GM18873 (cell line): ENCODE results near the gene ZNF185.

ENCODE experiments used
- ATAC-seq: cut with Tn5 transposase; IDR thresholded peaks from one replicate; pipeline ENCODE4 v1.9.1; 2021; ENCODE audit warnings: mild to moderate bottlenecking, moderate library complexity, moderate number of reproducible peaks; ENCODE audit not compliant: unreplicated experiment, low FRiP score

ZNF185 gene

DNA sequence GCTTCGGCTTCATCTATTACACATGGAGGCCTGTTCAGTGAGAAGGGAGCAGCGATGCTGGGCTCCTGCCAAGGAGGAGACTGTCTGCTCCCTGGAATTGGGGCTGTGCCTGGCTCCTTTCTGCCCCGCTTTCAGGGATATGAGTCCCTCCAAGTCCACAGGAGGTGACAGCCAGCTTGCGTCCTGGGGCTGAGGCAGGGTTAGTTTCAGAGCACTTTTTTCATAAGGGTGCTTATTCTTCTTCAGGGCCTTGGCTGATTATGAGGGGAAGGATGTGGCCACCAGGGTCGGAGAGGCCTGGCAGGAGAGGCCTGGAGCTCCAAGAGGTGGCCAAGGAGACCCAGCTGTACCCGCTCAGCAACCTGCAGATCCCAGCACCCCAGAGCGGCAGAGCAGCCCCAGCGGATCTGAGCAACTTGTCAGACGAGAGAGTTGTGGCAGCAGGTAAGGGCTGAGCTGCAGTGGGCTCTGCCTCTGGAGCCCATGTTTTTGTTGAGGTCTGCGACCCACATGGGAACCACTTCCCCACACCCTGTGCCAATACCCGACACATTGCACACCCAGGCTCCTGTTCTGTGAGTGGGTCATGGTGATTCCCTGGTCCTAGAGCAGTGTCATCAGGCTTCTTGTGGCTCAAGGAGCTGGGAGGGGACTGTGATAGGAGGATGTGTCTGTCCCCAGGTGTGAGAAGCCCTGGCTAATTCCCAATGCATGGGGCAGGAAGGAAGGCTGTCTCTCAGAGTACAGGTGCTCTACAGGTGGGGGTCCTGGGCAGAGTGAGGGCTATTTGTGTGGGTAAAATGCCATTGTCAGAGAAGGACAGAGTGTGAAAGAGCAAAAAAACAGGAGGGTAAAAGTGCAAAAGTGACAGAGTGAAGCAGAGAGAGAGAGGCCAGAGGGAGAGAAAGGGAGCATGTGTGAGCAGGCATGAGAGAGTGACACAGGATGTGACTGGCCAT lies 47.4 kb downstream of the ZNF185 start:
- no peak for ATAC-seq

DNA sequence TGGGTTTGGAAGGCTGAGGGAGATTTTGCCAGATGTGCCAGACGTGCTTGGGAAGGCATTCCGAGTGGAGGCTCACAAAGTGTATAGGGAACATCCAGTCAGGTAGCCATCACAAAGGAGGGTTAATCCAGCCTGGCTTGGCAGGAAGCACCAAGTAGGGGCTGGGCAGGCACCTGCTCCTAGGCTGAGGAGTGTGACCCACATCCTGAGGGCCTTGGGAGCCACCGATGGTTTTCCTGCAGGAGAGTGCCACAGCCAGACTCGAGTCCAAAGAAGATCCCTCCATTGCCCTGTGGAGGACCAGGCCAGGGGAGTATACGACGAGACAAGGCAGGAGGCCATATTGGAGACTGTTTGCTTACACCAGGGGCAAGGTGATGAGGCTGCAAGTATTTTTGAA lies 48.8 kb downstream of the ZNF185 start:
- ATAC-seq, result no peak
